Endothelial cell of umbilical vein (primary cell): ENCODE measurements around the gene EIF2S3. TPM values are rescaled to one million over a fixed set of nuclear protein-coding genes. Genes with fewer than 3 reads are reported as not detected.

ENCODE experiments used
- BruUV-seq: library from RNA; stranded (reverse); fragments of 400-500 nt; replicated peaks from 2 replicates; lab custom pipeline; 2021; lab: Mats Ljungman, UMichigan
- CTCF ChIA-PET: fragments of 300-600, 350-600 bp; sonication (Branson Sonifier 250); formaldehyde crosslinking; loops from one replicate; lab custom pipeline; 2021; ENCODE audit warnings: antibody characterized with exemption, inconsistent platforms; lab: Charles Lee
- POLR2A ChIA-PET: fragments of 300-600, 350-600 bp; sonication (Branson Sonifier 250); formaldehyde crosslinking; loops from one replicate; lab custom pipeline; 2021; ENCODE audit warnings: antibody characterized with exemption, inconsistent platforms; lab: Charles Lee
- DNase-seq: peaks from one replicate; pipeline ENCODE4 v3.0.0-alpha.2; 2011; ENCODE audit warnings: low read depth, low spot score
- FAIRE-seq: peaks from 2 replicates; lab custom pipeline; 2011; peaks lifted over from hg19 to GRCh38; lab: Jason Lieb, UNC
- H2AFZ ChIP-seq: 2 replicates; pipeline ENCODE4 v1.6.0; 2012; ENCODE audit warnings: low read depth, low read length, control low read depth, inconsistent platforms
- H3K27ac ChIP-seq: 2 replicates; pipeline ENCODE4 v1.5.1; 2011; ENCODE audit warnings: low read depth, mild to moderate bottlenecking, control low read depth, low read length, moderate library complexity; ENCODE audit not compliant: insufficient read depth
- H3K27me3 ChIP-seq, 2 experiments: 2 replicates each; pipeline versions ENCODE4 v1.6.0 to v1.6.1; 2011; ENCODE audit warnings: low read length in 2 of 2, mixed read lengths in 1 of 2; ENCODE audit not compliant: control insufficient read depth in 2 of 2, insufficient read depth in 2 of 2
- H3K36me3 ChIP-seq, 2 experiments: 2 replicates in 1 of 2; 3 replicates in 1 of 2; pipeline ENCODE4 v1.5.1; 2011; ENCODE audit warnings: low read length in 2 of 2, mild to moderate bottlenecking in 1 of 2, moderate library complexity in 1 of 2; ENCODE audit not compliant: control insufficient read depth in 2 of 2, insufficient read depth in 2 of 2; ENCODE audit errors: extremely low read depth in 1 of 2
- H3K4me1 ChIP-seq: 3 replicates; pipeline ENCODE4 v1.5.1; 2011; ENCODE audit warnings: mild to moderate bottlenecking, low read length; ENCODE audit not compliant: control insufficient read depth, insufficient read depth; ENCODE audit errors: extremely low read depth
- H3K4me2 ChIP-seq: 2 replicates; pipeline ENCODE4 v1.6.1; 2011; ENCODE audit warnings: low read length, control low read depth, mixed read lengths; ENCODE audit not compliant: insufficient read depth
- H3K4me3 ChIP-seq, 3 experiments: fragments of 200-600 bp in 1 of 3; sonication (generic), shearing (Covaris generic) in 1 of 3; replicated peaks in 1 of 3; 2 replicates each; pipeline ENCODE4 v1.5.1; 2011 to 2016; ENCODE audit warnings: control low read depth in 3 of 3, low read length in 3 of 3, mild to moderate bottlenecking in 2 of 3, inconsistent platforms in 1 of 3, low read depth in 1 of 3, moderate library complexity in 1 of 3; ENCODE audit not compliant: insufficient read depth in 1 of 3
- H3K79me2 ChIP-seq: 2 replicates; pipeline ENCODE4 v1.6.0; 2012; ENCODE audit warnings: low read length, inconsistent platforms; ENCODE audit not compliant: control insufficient read depth, insufficient read depth
- H3K9ac ChIP-seq: replicated peaks from 2 replicates; pipeline ENCODE3; 2011; ENCODE audit warnings: low read length, control low read depth; ENCODE audit not compliant: insufficient read depth; ENCODE audit errors: extremely low read depth
- H3K9me1 ChIP-seq: replicated peaks from 3 replicates; pipeline ENCODE4 v1.6.0; 2011; ENCODE audit warnings: mild to moderate bottlenecking, low read length; ENCODE audit not compliant: control insufficient read depth, insufficient read depth; ENCODE audit errors: extremely low read depth
- H3K9me3 ChIP-seq: replicated peaks from 2 replicates; pipeline ENCODE4 v1.5.1; 2012; ENCODE audit warnings: low read length, inconsistent platforms; ENCODE audit not compliant: control insufficient read depth, insufficient read depth
- H4K20me1 ChIP-seq: replicated peaks from 2 replicates; pipeline ENCODE3; 2011; ENCODE audit warnings: mild to moderate bottlenecking, low read length; ENCODE audit not compliant: control insufficient read depth, insufficient read depth; ENCODE audit errors: extremely low read depth
- EZH2 ChIP-seq: IDR thresholded peaks from 2 replicates; pipeline ENCODE4 v1.6.1; 2012; ENCODE audit warnings: borderline replicate concordance, low read depth, mild to moderate bottlenecking, moderate library complexity, low read length, inconsistent platforms; ENCODE audit not compliant: severe bottlenecking
- FOS ChIP-seq: IDR thresholded peaks from 2 replicates; pipeline ENCODE4 v1.6.1; 2011; ENCODE audit warnings: mild to moderate bottlenecking, low read length, moderate library complexity, borderline replicate concordance; ENCODE audit not compliant: insufficient read depth
- GATA2 ChIP-seq: IDR thresholded peaks from 2 replicates; pipeline ENCODE4 v1.7.0; 2011; ENCODE audit warnings: low read depth, mild to moderate bottlenecking, moderate library complexity, mixed read lengths, low read length; ENCODE audit not compliant: insufficient read length, insufficient read depth
- JUN ChIP-seq: IDR thresholded peaks from 2 replicates; pipeline ENCODE4 v1.6.1; 2011; ENCODE audit warnings: borderline replicate concordance, low read depth; ENCODE audit not compliant: insufficient read length, insufficient read depth
- MYC ChIP-seq: IDR thresholded peaks from one replicate; pipeline ENCODE4 v1.6.1; 2011; ENCODE audit warnings: mild to moderate bottlenecking, low read depth, low read length
- POLR2A ChIP-seq: IDR thresholded peaks from 2 replicates; pipeline ENCODE4 v1.6.1; 2012; ENCODE audit warnings: low read depth, mild to moderate bottlenecking, control low read depth, low read length
- POLR2AphosphoS5 ChIP-seq: IDR thresholded peaks from 2 replicates; pipeline ENCODE4 v1.6.1; 2012; ENCODE audit warnings: low read depth, mild to moderate bottlenecking, control low read depth, low read length, moderate library complexity; ENCODE audit not compliant: insufficient read depth
- dilution Hi-C: fragments of 300-500 bp; cut with MboI; formaldehyde crosslinking; loops from one replicate; pipeline ENCODE4 v1.15.0; 2019; ENCODE audit warnings: low sequenced_read_pairs; ENCODE audit not compliant: extremely low pct_ligation_motif_present
- intact Hi-C: fragments of 100-400 bp; cut with micrococcal nuclease; formaldehyde crosslinking; loops from one replicate; pipeline ENCODE4 v1.10.0; 2022
- polyA plus RNA-seq, 4 experiments: library from polyadenylated mRNA; depleted of rRNA in 3 of 4; stranded (reverse) in 3 of 4; unstranded in 1 of 4; fragments of >200 nt; gene quantifications; 2 replicates each; pipeline versions ENCODE4 v1.2.1 to v1.2.3, GENCODE V29; 2011 to 2012; ENCODE audit warnings: missing spikeins in 1 of 4
- total RNA-seq: library from RNA; stranded (reverse); gene quantifications from 2 replicates; pipeline ENCODE4 v1.2.3, GENCODE V29; 2021
- TF ChIP-seq, protein P1 (sequence below), 2 donors: IDR thresholded peaks; 1 replicate in 1 of 2; 2 replicates in 1 of 2; pipeline ENCODE4 v1.5.1; 2011; ENCODE audit warnings: low read length in 2 of 2, mild to moderate bottlenecking in 2 of 2, moderate library complexity in 2 of 2, control low read depth in 1 of 2, inconsistent platforms in 1 of 2, low read depth in 1 of 2; ENCODE audit not compliant: insufficient read depth in 1 of 2; ENCODE audit errors: extremely low read depth in 1 of 2
- TF ChIP-seq, protein P2 (sequence below): IDR thresholded peaks from 2 replicates; pipeline ENCODE4 v1.6.1; 2011; ENCODE audit not compliant: insufficient read depth, insufficient read length

Gene EIF2S3
- total and polyA plus RNA-seq, 2 donors (not counting 3 experiments of a cell fraction or from before 2014, with no cell fraction given): 35.8 to 161 TPM

DNA sequence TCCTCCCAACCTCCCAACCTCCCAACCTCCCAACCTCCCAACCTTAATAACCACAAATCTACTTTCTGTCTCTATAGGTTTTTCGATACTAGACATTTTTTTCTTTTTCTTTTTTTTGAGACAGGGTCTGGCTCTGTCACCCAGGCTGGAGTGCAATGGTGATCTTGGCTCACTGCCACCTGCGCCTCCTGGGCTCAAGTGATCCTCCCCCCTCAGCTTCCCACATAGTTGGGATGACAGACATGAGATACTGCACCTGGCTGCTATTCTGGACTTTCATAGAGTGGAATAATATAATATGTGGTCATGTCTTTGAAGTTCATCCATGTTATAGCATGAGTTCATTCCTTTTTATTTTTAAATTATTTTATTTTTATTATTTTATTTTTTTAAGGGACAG lies 55.3 kb downstream of the EIF2S3 start:
- POLR2A ChIA-PET: no interaction called here
- H3K9me1 ChIP-seq: no peaks in the 10 kb centered on the region
- intact Hi-C loops: no loop called here

More for the DNA sequence above, 55.3 kb downstream of the EIF2S3 start:
- Histone ChIP-seq H3K79me2 (no peaks in the 10 kb centered on the region), H3K4me3 (no peak overlapping the region), H3K27ac (no peak overlapping the region), H3K4me2 (no peak overlapping the region), H2AFZ (no peak overlapping the region), H3K9me3 (no peaks in the 10 kb centered on the region), H3K36me3 (no peaks in the 10 kb centered on the region), H4K20me1 (no peaks in the 10 kb centered on the region), H3K27me3 (no peaks in the 10 kb centered on the region), H3K4me1 (no peaks in the 10 kb centered on the region), H3K9ac (no peak overlapping the region)
- no TSS peak for BruUV-seq
- TF ChIP-seq JUN: no peak
- no peak for TF ChIP-seq POLR2AphosphoS5
- TF ChIP-seq FOS: no peak
- TF ChIP-seq, protein P1, sequence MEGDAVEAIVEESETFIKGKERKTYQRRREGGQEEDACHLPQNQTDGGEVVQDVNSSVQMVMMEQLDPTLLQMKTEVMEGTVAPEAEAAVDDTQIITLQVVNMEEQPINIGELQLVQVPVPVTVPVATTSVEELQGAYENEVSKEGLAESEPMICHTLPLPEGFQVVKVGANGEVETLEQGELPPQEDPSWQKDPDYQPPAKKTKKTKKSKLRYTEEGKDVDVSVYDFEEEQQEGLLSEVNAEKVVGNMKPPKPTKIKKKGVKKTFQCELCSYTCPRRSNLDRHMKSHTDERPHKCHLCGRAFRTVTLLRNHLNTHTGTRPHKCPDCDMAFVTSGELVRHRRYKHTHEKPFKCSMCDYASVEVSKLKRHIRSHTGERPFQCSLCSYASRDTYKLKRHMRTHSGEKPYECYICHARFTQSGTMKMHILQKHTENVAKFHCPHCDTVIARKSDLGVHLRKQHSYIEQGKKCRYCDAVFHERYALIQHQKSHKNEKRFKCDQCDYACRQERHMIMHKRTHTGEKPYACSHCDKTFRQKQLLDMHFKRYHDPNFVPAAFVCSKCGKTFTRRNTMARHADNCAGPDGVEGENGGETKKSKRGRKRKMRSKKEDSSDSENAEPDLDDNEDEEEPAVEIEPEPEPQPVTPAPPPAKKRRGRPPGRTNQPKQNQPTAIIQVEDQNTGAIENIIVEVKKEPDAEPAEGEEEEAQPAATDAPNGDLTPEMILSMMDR (IDR thresholded peaks at IDR 0.05; ENCODE audit: extremely low read depth in 1 of 2, insufficient read depth in 1 of 2, low read depth in 1 of 2, low read length in 2 of 2): no peak
- no peak for TF ChIP-seq POLR2A
- TF ChIP-seq GATA2: no peak
- no peak for TF ChIP-seq EZH2
- TF ChIP-seq MYC: no peak
- TF ChIP-seq, protein P2, sequence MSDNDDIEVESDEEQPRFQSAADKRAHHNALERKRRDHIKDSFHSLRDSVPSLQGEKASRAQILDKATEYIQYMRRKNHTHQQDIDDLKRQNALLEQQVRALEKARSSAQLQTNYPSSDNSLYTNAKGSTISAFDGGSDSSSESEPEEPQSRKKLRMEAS: no peak
- no peak for DNase-seq
- dilution Hi-C loops: no loop called here
- CTCF ChIA-PET: interaction anchor here (0.6 kb wide), 1 partner anchor 17 kb away, joined by 4 read pairs; no protein-coding TSS in a partner anchor
- no peak for FAIRE-seq
